Measurements from ENCODE around the gene ATG4B. TPM values are rescaled to one million over a fixed set of nuclear protein-coding genes. Genes with fewer than 3 reads are reported as not detected.
A peak's percentile ranks its signal among the peaks of the same experiment; 100 is the strongest.

The ATG4B gene
- total and polyA plus RNA-seq, 2 experiments from 2014 or later: 105 to 110 TPM

DNA sequence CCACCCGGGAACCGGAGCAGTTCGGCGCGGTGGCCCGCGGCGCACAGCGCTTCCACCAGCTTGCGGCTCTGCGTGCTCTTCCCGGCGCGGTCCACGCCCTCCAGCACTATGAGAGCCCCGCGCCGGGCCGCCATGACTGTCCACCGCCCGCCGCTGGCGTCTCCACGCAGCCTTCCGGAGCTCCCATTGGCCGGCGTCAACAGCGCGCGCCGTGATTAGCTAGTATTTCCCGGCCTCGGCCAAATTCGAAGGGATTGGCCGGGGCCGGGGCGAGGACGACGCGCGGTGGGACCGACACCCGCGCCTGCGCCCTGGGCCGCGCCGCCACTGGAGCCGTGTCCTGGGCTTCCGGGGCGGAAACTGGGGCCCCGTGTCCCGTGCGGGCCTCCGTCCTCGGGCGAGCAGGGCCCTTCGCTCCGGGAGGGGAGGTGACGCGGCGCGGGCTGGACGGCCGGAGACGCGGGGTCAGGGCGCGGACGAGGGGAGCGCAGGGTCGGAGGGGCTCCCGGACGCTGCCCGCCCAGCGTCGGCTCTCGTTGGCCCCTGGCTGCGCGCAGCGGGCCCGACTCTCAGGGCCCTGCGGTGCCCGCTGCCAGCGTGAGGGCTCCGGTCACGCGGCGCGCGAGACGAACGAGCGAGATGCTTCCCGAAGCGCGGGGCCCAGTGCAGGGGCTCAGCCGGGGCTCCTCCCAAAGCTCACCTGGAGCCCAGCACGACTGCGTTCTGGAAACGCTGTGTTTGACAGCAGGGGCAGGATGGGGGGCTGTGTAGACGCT lies 49.3 kb downstream of the ATG4B start, which contains the start of gene DTYMK:
DTYMK (minus strand) TSS at position 166 of the 776 bp plus-strand sequence; CDS start at position 134, 32 bp downstream.
- peak within 1 kb of the TSS; percentile 96 for H3K27ac ChIP-seq
- H3K27me3 ChIP-seq: no peaks in the 10 kb centered on the region
- TF ChIP-seq, protein P1, sequence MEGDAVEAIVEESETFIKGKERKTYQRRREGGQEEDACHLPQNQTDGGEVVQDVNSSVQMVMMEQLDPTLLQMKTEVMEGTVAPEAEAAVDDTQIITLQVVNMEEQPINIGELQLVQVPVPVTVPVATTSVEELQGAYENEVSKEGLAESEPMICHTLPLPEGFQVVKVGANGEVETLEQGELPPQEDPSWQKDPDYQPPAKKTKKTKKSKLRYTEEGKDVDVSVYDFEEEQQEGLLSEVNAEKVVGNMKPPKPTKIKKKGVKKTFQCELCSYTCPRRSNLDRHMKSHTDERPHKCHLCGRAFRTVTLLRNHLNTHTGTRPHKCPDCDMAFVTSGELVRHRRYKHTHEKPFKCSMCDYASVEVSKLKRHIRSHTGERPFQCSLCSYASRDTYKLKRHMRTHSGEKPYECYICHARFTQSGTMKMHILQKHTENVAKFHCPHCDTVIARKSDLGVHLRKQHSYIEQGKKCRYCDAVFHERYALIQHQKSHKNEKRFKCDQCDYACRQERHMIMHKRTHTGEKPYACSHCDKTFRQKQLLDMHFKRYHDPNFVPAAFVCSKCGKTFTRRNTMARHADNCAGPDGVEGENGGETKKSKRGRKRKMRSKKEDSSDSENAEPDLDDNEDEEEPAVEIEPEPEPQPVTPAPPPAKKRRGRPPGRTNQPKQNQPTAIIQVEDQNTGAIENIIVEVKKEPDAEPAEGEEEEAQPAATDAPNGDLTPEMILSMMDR (IDR thresholded peaks at IDR 0.05; ENCODE audit: low read depth, low read length): no peak
- H3K36me3 ChIP-seq: peaks cover 6% of the 10 kb centered on the region
- H3K4me1 ChIP-seq (ENCODE audit: low read depth): peaks cover 8% of the 10 kb centered on the region
- peak; percentile 98 to 99 for DNase-seq (ENCODE audit: low read depth in 1 of 2, low spot score in 1 of 2)
- no peaks in the 10 kb centered on the region for H3K9me3 ChIP-seq (ENCODE audit: low read depth)
- peak within 1 kb of the TSS; percentile 82 for H3K4me3 ChIP-seq

DNA sequence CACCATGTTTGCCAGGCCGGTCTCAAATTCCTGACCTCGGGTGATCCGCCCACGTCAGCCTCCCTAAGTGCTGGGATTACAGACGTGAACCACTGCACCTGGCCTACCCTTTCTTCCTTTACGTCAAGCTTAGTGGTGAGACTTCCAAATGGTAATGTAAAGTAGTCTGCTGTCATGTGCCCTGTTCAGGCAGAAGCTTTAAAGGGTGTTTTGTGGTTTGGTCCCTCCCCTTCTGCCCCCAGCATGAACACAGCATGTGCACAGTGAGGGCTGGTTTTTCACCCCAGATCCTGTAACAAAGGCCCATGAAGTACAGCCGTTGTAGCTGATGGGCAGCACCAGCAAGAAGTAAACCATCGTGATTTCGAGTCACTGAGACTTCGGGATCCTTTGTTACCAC lies 51.8 kb downstream of the ATG4B start:
- Histone ChIP-seq H3K9me3 (ENCODE audit: low read depth) (no peaks in the 10 kb centered on the region), H3K36me3 (peaks cover 1% of the 10 kb centered on the region), H3K4me1 (ENCODE audit: low read depth) (peaks cover 8% of the 10 kb centered on the region), H3K4me3 (no peak overlapping the region), H3K27me3 (no peaks in the 10 kb centered on the region), H3K27ac (no peak overlapping the region)
- TF ChIP-seq, protein P1 (IDR thresholded peaks at IDR 0.05; ENCODE audit: low read depth, low read length): no peak
- DNase-seq (ENCODE audit: low read depth in 1 of 2, low spot score in 1 of 2): no peak

DNA sequence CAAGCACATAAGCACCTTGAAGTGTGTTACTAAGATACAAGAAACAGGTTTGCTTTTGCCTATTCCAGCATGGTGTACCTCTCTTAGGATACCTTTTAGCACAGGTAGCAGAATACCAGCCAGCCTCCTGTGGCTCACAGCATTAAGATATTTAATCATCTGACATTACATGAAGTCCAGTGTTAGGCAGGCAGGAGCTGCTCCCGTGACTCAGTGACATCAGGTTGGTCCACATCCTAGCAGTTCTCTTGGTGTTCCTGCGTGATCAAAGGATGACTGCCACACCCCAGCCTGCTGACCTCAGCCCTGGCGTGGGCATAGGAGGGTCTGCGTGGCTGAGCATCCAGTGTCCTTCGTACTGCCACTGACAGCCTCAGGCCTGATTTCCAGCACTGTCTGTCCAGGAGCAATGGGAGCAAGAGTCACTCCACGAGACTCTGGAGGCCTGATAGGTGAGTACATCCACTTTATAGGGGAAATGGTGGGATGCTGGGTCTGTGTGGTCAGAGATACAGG lies 52.8 kb downstream of the ATG4B start:
- no peaks in the 10 kb centered on the region for H3K9me3 ChIP-seq (ENCODE audit: low read depth)
- H3K4me3 ChIP-seq: no peak overlapping the region
- no peak overlapping the region for H3K27ac ChIP-seq
- no peaks in the 10 kb centered on the region for H3K27me3 ChIP-seq
- H3K4me1 ChIP-seq (ENCODE audit: low read depth): peaks cover 8% of the 10 kb centered on the region
- TF ChIP-seq, protein P1 (IDR thresholded peaks at IDR 0.05; ENCODE audit: low read depth, low read length): no peak
- no peaks in the 10 kb centered on the region for H3K36me3 ChIP-seq
- no peak for DNase-seq (ENCODE audit: low read depth in 1 of 2, low spot score in 1 of 2)

DNA sequence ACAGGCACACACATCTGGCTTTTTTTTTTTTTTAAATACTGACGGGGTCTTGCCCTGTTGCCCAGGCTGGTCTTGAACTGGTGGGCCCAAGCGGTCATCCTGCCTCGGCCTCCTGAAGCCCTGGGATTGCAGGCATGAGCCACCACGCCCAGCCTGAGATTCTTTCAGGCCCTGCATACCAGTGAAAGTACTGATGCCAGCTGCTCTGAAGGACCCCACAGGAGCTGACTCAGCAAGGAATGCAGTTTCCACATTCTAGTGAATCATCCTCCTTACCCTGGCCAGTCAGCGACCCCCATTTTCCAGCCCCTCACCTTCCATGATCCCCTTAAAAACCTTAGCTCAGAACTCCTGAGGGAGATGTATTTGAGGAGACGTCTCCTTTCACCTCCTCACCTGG lies 55.0 kb downstream of the ATG4B start:
- no peaks in the 10 kb centered on the region for H3K27me3 ChIP-seq
- no peaks in the 10 kb centered on the region for H3K36me3 ChIP-seq
- no peak overlapping the region for H3K4me3 ChIP-seq
- TF ChIP-seq, protein P1 (IDR thresholded peaks at IDR 0.05; ENCODE audit: low read depth, low read length): no peak
- no peaks in the 10 kb centered on the region for H3K9me3 ChIP-seq (ENCODE audit: low read depth)
- peak in 1 of 2 donors; percentile 80 for DNase-seq (ENCODE audit: low read depth in 1 of 2, low spot score in 1 of 2)
- peaks cover 3% of the 10 kb centered on the region for H3K4me1 ChIP-seq (ENCODE audit: low read depth)
- no peak overlapping the region for H3K27ac ChIP-seq

DNA sequence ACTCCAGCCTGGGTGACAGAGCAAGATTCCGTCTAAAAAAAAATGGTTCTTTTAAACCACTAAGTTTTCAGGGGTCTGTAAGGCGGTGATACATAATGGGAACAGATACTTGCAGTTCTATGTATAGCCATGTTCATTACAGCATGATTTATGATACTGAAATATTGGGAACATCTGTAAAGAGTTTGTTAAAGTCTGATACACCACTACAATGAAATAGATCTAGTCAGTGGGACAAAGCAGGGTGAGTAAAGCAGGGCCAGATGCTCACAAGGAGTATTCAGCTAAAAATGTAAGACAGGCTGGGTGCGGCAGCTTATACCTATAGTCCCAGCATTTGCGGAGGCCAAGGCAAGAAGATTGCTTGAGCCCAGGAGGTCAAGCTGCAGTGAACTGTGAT lies 58.2 kb downstream of the ATG4B start:
- H3K36me3 ChIP-seq: no peaks in the 10 kb centered on the region
- H3K4me1 ChIP-seq (ENCODE audit: low read depth): no peaks in the 10 kb centered on the region
- TF ChIP-seq, protein P1 (IDR thresholded peaks at IDR 0.05; ENCODE audit: low read depth, low read length): no peak
- no peak overlapping the region for H3K4me3 ChIP-seq
- H3K27ac ChIP-seq: no peak overlapping the region
- H3K27me3 ChIP-seq: no peaks in the 10 kb centered on the region
- DNase-seq (ENCODE audit: low read depth in 1 of 2, low spot score in 1 of 2): no peak
- no peaks in the 10 kb centered on the region for H3K9me3 ChIP-seq (ENCODE audit: low read depth)
